ENCODE data around the gene BTBD1.
"Not testable (repeated sequence)": the region's sequence is repeated elsewhere in the genome, so short reads cannot be mapped to it uniquely, and the experiment has no call there.

The BTBD1 gene

GRCh38 chr15:83092309-83092976 lies 25.4 kb upstream of the BTBD1 start:
- DNase-seq, result no peak

GRCh38 chr15:83091965-83092308 lies 24.9 kb upstream of the BTBD1 start:
- not testable (repeated sequence) for DNase-seq

GRCh38 chr15:83090465-83090864 lies 23.4 kb upstream of the BTBD1 start:
- DNase-seq, result no peak

GRCh38 chr15:83088876-83089275 lies 21.8 kb upstream of the BTBD1 start:
- DNase-seq, result no peak

GRCh38 chr15:83087576-83087975 lies 20.5 kb upstream of the BTBD1 start:
- no peak for DNase-seq

GRCh38 chr15:83085864-83086552 lies 19.0 kb upstream of the BTBD1 start:
- not testable (repeated sequence) for DNase-seq

- not testable (repeated sequence) for DNase-seq
These were observed 18.4 kb upstream of the BTBD1 start for GRCh38 chr15:83085461-83085860.

- DNase-seq, result no peak
These were observed 15.8 kb upstream of the BTBD1 start for GRCh38 chr15:83082730-83083386.

- DNase-seq, result no peak
These were observed 14.4 kb upstream of the BTBD1 start for GRCh38 chr15:83081256-83082014.

- no peak for DNase-seq
These were observed 11.7 kb upstream of the BTBD1 start for GRCh38 chr15:83078712-83079111.

GRCh38 chr15:83077491-83078230 lies 10.6 kb upstream of the BTBD1 start:
- DNase-seq, result no peak

GRCh38 chr15:83069211-83069642 lies 2.2 kb upstream of the BTBD1 start:
- DNase-seq, result not testable (repeated sequence)

- no peak for DNase-seq
These were observed 1.0 kb upstream of the BTBD1 start for GRCh38 chr15:83068054-83068453.

GRCh38 chr15:83067638-83067962 lies 548 bp upstream of the BTBD1 start:
- no peak for DNase-seq

GRCh38 chr15:83066034-83066733 lies 868 bp downstream of the BTBD1 start:
- no peak for DNase-seq

GRCh38 chr15:83065431-83065830 lies 1.6 kb downstream of the BTBD1 start:
- no peak for DNase-seq

- no peak for DNase-seq
These were observed 2.2 kb downstream of the BTBD1 start for GRCh38 chr15:83064859-83065258.

- no peak for DNase-seq
These were observed 3.5 kb downstream of the BTBD1 start for GRCh38 chr15:83063551-83063950.

- DNase-seq, result no peak
These were observed 4.3 kb downstream of the BTBD1 start for GRCh38 chr15:83062768-83063180.

GRCh38 chr15:83061680-83062079 lies 5.4 kb downstream of the BTBD1 start:
- DNase-seq, result peak; percentile 1

GRCh38 chr15:83057696-83058376 lies 9.2 kb downstream of the BTBD1 start:
- no peak for DNase-seq

- no peak for DNase-seq
These were observed 10.1 kb downstream of the BTBD1 start for GRCh38 chr15:83057002-83057401.
